SK-N-SH (cell line): ENCODE measurements around the gene MAP1LC3B. TPM values are rescaled to one million over a fixed set of nuclear protein-coding genes. Genes with fewer than 3 reads are reported as not detected.
A peak's percentile ranks its signal among the peaks of the same experiment; 100 is the strongest.

Experiments used
- CTCF ChIA-PET: fragments of 300-600, 350-600 bp; formaldehyde crosslinking; extraction: SDS; loops from one replicate; lab custom pipeline; 2021; lab: Yijun Ruan, JAX
- POLR2A ChIA-PET: fragments of 350-600 bp; sonication (Branson Sonifier 250); formaldehyde crosslinking; extraction: SDS; loops from one replicate; lab custom pipeline; 2020; ENCODE audit warnings: antibody characterized with exemption, inconsistent platforms; lab: Yijun Ruan, JAX
- DNase-seq: peaks from one replicate; pipeline ENCODE4 v3.0.0; 2012
- H2AFZ ChIP-seq: fragments of 200-600 bp; sonication (generic); 2 replicates; pipeline ENCODE4 v1.8.1; 2016; ENCODE audit warnings: antibody characterized with exemption, mild to moderate bottlenecking, low read depth
- H3F3A ChIP-seq: fragments of 200-600 bp; sonication (generic); replicated peaks from 2 replicates; pipeline ENCODE3; 2016; ENCODE audit warnings: antibody characterized with exemption, mild to moderate bottlenecking; ENCODE audit not compliant: insufficient read depth
- H3K27ac ChIP-seq, 2 experiments: fragments of 200-500 bp in 1 of 2; fragments of 200-600 bp in 1 of 2; sonication (Bioruptor generic) in 1 of 2; sonication (generic), shearing (Covaris generic) in 1 of 2; 2 replicates each; pipeline versions ENCODE4 v1.5.1 to v1.6.1; 2014 to 2016; ENCODE audit warnings: low read depth in 2 of 2, inconsistent platforms in 1 of 2, low read length in 1 of 2, mild to moderate bottlenecking in 1 of 2, mixed read lengths in 1 of 2
- H3K27me3 ChIP-seq: fragments of 200-600 bp; sonication (generic), shearing (Covaris generic); 2 replicates; pipeline ENCODE4 v1.6.1; 2016; ENCODE audit warnings: mixed run types; ENCODE audit not compliant: insufficient read depth
- H3K36me3 ChIP-seq, 2 experiments: fragments of 200-500 bp in 1 of 2; fragments of 200-600 bp in 1 of 2; sonication (Bioruptor generic) in 1 of 2; sonication (generic) in 1 of 2; replicated peaks in 1 of 2; 2 replicates each; pipeline versions ENCODE3 to v1.5.1; 2014 to 2016; ENCODE audit warnings: low read length in 1 of 2, mild to moderate bottlenecking in 1 of 2; ENCODE audit not compliant: insufficient read depth in 2 of 2, control insufficient read depth in 1 of 2
- H3K4me1 ChIP-seq, 2 experiments: fragments of 200-500 bp in 1 of 2; fragments of 200-600 bp in 1 of 2; sonication (Bioruptor generic) in 1 of 2; sonication (generic), shearing (Covaris generic) in 1 of 2; 2 replicates each; pipeline versions ENCODE4 v1.5.1 to v1.6.1; 2014 to 2016; ENCODE audit warnings: low read depth in 1 of 2, low read length in 1 of 2, mixed run types in 1 of 2; ENCODE audit not compliant: insufficient read depth in 2 of 2, control insufficient read depth in 1 of 2
- H3K4me2 ChIP-seq: fragments of 200-600 bp; sonication (generic), shearing (Covaris generic); 2 replicates; pipeline ENCODE4 v1.6.1; 2017; ENCODE audit warnings: mixed run types
- H3K4me3 ChIP-seq, 2 experiments: fragments of 200-500 bp in 1 of 2; fragments of 200-600 bp in 1 of 2; sonication (Bioruptor generic) in 1 of 2; sonication (generic), shearing (Covaris generic) in 1 of 2; 2 replicates each; pipeline versions ENCODE4 v1.5.1 to v1.8.1; 2014 to 2016; ENCODE audit warnings: low read depth in 2 of 2, inconsistent platforms in 1 of 2, low read length in 1 of 2, mild to moderate bottlenecking in 1 of 2, mixed read lengths in 1 of 2, moderate library complexity in 1 of 2
- H3K79me2 ChIP-seq: fragments of 200-600 bp; sonication (generic); 2 replicates; pipeline ENCODE4 v1.8.1; 2017; ENCODE audit warnings: mild to moderate bottlenecking; ENCODE audit not compliant: insufficient read depth
- H3K9ac ChIP-seq: fragments of 200-600 bp; sonication (generic); 2 replicates; pipeline ENCODE4 v1.6.1; 2017; ENCODE audit warnings: mixed run types
- H3K9me2 ChIP-seq: fragments of 200-600 bp; sonication (generic); 2 replicates; pipeline ENCODE4 v1.6.1; 2017; ENCODE audit warnings: mixed run types
- H3K9me3 ChIP-seq: fragments of 200-600 bp; sonication (generic); 2 replicates; pipeline ENCODE4 v1.6.1; 2017; ENCODE audit warnings: mixed run types, mild to moderate bottlenecking, moderate library complexity
- H4K20me1 ChIP-seq: fragments of 200-600 bp; sonication (generic); 2 replicates; pipeline ENCODE4 v1.6.1; 2017; ENCODE audit warnings: mild to moderate bottlenecking, mixed run types; ENCODE audit not compliant: insufficient read depth
- ELF1 ChIP-seq: IDR thresholded peaks from 2 replicates; pipeline ENCODE4 v1.4.0; 2012
- EP300 ChIP-seq, 2 experiments: IDR thresholded peaks; 2 replicates each; pipeline versions ENCODE4 v1.4.0 to v1.6.1; 2012; ENCODE audit warnings: borderline replicate concordance in 1 of 2, low read depth in 1 of 2, low read length in 1 of 2
- EZH2phosphoT487 ChIP-seq: fragments of 200-600 bp; sonication (generic); IDR thresholded peaks from 2 replicates; pipeline ENCODE4 v1.6.1; 2017; ENCODE audit warnings: low read depth, mixed run types, mild to moderate bottlenecking, antibody characterized with exemption, moderate library complexity, borderline replicate concordance
- FOSL2 ChIP-seq: IDR thresholded peaks from 2 replicates; pipeline ENCODE4 v1.4.0; 2012; ENCODE audit warnings: low read depth, mild to moderate bottlenecking, moderate library complexity, borderline replicate concordance
- FOXJ3 ChIP-seq: sonication (generic); formaldehyde crosslinking; IDR thresholded peaks from 2 replicates; pipeline ENCODE4 v1.5.1; 2020; ENCODE audit warnings: mild to moderate bottlenecking, missing genetic modification reagents
- GABPA ChIP-seq: IDR thresholded peaks from 2 replicates; pipeline ENCODE4 v1.4.0; 2012; ENCODE audit warnings: low read depth, mild to moderate bottlenecking
- GATA2 ChIP-seq: sonication (generic); formaldehyde crosslinking; IDR thresholded peaks from 2 replicates; pipeline ENCODE4 v1.5.0; 2020; ENCODE audit warnings: mild to moderate bottlenecking, missing genetic modification reagents
- MEF2A ChIP-seq: IDR thresholded peaks from 2 replicates; pipeline ENCODE4 v1.4.0; 2012; ENCODE audit warnings: low read depth, borderline replicate concordance
- MXI1 ChIP-seq: IDR thresholded peaks from 2 replicates; pipeline ENCODE4 v1.6.1; 2012; ENCODE audit warnings: mild to moderate bottlenecking, low read depth, low read length, improper control_type of control experiment
- NFIC ChIP-seq: IDR thresholded peaks from 2 replicates; pipeline ENCODE4 v1.4.0; 2012; ENCODE audit warnings: borderline replicate concordance
- NRF1 ChIP-seq: IDR thresholded peaks from 2 replicates; pipeline ENCODE4 v1.6.1; 2012; ENCODE audit warnings: low read depth, mild to moderate bottlenecking, low read length
- PBX3 ChIP-seq: IDR thresholded peaks from 2 replicates; pipeline ENCODE4; 2012
- RAD21 ChIP-seq: IDR thresholded peaks from 2 replicates; pipeline ENCODE4 v1.6.1; 2012; ENCODE audit warnings: mild to moderate bottlenecking, low read length
- RFX5 ChIP-seq: IDR thresholded peaks from 2 replicates; pipeline ENCODE4 v1.6.1; 2012; ENCODE audit warnings: mild to moderate bottlenecking, improper control_type of control experiment, low read length
- RXRA ChIP-seq: IDR thresholded peaks from 2 replicates; pipeline ENCODE4 v1.4.0; 2012; ENCODE audit warnings: low read depth, mild to moderate bottlenecking, borderline replicate concordance
- SIN3A ChIP-seq: IDR thresholded peaks from 2 replicates; pipeline ENCODE4 v1.6.1; 2012; ENCODE audit warnings: low read depth, mild to moderate bottlenecking, low read length, moderate library complexity, borderline replicate concordance
- TCF12 ChIP-seq: IDR thresholded peaks from 2 replicates; pipeline ENCODE4 v1.4.0; 2012
- USF1 ChIP-seq: IDR thresholded peaks from 2 replicates; pipeline ENCODE4 v1.4.0; 2012; ENCODE audit warnings: low read depth, borderline replicate concordance
- USF2 ChIP-seq: fragments of 150-350 bp; IDR thresholded peaks from 2 replicates; pipeline ENCODE4 v1.6.1; 2017; ENCODE audit warnings: antibody characterized with exemption, low read length, low read depth, borderline replicate concordance
- YY1 ChIP-seq: IDR thresholded peaks from 2 replicates; pipeline ENCODE4 v1.4.0; 2012; ENCODE audit warnings: low read depth, mild to moderate bottlenecking
- ZBTB33 ChIP-seq: IDR thresholded peaks from 2 replicates; pipeline ENCODE4 v1.4.0; 2012; ENCODE audit warnings: low read depth, borderline replicate concordance
- WGBS: methylation state at CpG from one replicate; pipeline ENCODE4 v1.1.6; 2017; ENCODE audit warnings: low lambda C conversion rate; 5-methylcytosine and 5-hydroxymethylcytosine counted together
- polyA plus RNA-seq, 3 experiments: library from polyadenylated mRNA; depleted of rRNA; stranded (reverse); fragments of >200 nt; gene quantifications; 2 replicates each; pipeline ENCODE4 v1.2.3, GENCODE V29; 2012

Gene MAP1LC3B
- polyA plus RNA-seq, 1 of the 3 experiments (the other 2 are of a cell fraction), result 33.7 TPM

- POLR2A ChIA-PET, result interaction anchor here (1.2 kb wide), 1 partner anchor 12 kb away, joined by 3 read pairs; the partner anchor contains the start of gene FBXO31
- peaks cover 9 to 37% of the 10 kb centered on the region in 2 experiments; a peak in 3 of 4 replicates for H3K4me1 ChIP-seq
These were observed 20.8 kb upstream of the MAP1LC3B start for GRCh38 chr16:87371261-87371866.

DNA sequence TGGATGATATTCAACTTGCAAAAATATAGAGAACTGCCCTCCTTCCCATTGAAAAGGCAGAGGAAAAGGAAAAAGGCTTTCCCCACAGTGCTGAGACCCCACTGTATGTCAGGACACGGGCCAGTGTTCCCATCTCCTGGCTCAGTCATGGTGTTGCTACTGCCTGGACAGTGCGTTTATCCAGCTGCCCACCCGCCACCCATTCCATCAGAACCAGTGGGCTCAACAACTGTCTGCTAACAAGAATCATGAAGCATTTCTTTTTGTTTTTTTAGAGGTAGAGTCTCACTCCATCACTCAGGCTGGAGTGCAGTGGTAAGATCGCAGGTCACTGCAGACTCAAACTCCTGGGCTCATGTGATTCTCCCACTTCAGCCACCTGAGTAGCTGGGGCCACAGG lies 19.8 kb upstream of the MAP1LC3B start:
- CTCF ChIA-PET, result interaction anchor here (0.9 kb wide), 1 partner anchor 10 kb away, joined by 3 read pairs; no protein-coding TSS in a partner anchor
- POLR2A ChIA-PET, result no interaction called here
- DNase-seq, result no peak
- Histone ChIP-seq H3K4me3 (no peak overlapping the region), H3K4me1 (peaks cover 9 to 35% of the 10 kb centered on the region in 2 experiments; a peak in 3 of 4 replicates), H3K9ac (no peak overlapping the region), H3K27ac (no peak overlapping the region), H2AFZ (no peak overlapping the region), H3F3A (no peaks in the 10 kb centered on the region), H3K27me3 (no peaks in the 10 kb centered on the region), H3K9me2 (no peaks in the 10 kb centered on the region), H3K36me3 (no peaks in the 10 kb centered on the region), H3K9me3 (no peaks in the 10 kb centered on the region), H3K4me2 (no peak overlapping the region), H3K79me2 (peaks cover 90% of the 10 kb centered on the region), H4K20me1 (peaks cover 54% of the 10 kb centered on the region)
- WGBS, result 95% methylated on average over 4 of the region's 4 CpGs
- no peak for TF ChIP-seq EZH2phosphoT487
- no peak for TF ChIP-seq GATA2 (CRISPR knock-in tag)
- TF ChIP-seq NFIC, result no peak
- no peak for TF ChIP-seq USF2
- TF ChIP-seq MEF2A, result no peak
- no peak for TF ChIP-seq NRF1
- TF ChIP-seq USF1, result no peak
- TF ChIP-seq RFX5, result no peak
- no peak for TF ChIP-seq ELF1
- TF ChIP-seq TCF12, result no peak
- TF ChIP-seq EP300 (IDR thresholded peaks at IDR 0.05; ENCODE audit: borderline replicate concordance in 1 of 2, low read depth in 1 of 2, low read length in 1 of 2), result no peak
- no peak for TF ChIP-seq MXI1
- TF ChIP-seq GABPA, result no peak
- TF ChIP-seq SIN3A, result no peak

More at GRCh38 chr16:87371261-87371866, 20.8 kb upstream of the MAP1LC3B start:
- H3K9ac ChIP-seq, result no peak overlapping the region
- H3K36me3 ChIP-seq, result no peaks in the 10 kb centered on the region
- CTCF ChIA-PET, result interaction anchor here (2.8 kb wide), 1 partner anchor 47 kb away, joined by 8 read pairs; no protein-coding TSS in a partner anchor
- H3K27ac ChIP-seq, result peak overlapping the region in 1 of 2 experiments; percentile 69; a peak in 2 of 4 replicates
- DNase-seq, result peak; percentile 76
- TF ChIP-seq RXRA, result no peak
- TF ChIP-seq FOXJ3 (CRISPR knock-in tag), result no peak
- TF ChIP-seq YY1, result no peak
- TF ChIP-seq MXI1, result no peak
- no peak for TF ChIP-seq FOSL2
- TF ChIP-seq RAD21, result no peak
- TF ChIP-seq ZBTB33, result no peak
- no peak for TF ChIP-seq NRF1
- no peak for TF ChIP-seq PBX3
- TF ChIP-seq MEF2A, result no peak
- no peaks in the 10 kb centered on the region for H3F3A ChIP-seq
- peaks cover 90% of the 10 kb centered on the region for H3K79me2 ChIP-seq
- H3K4me3 ChIP-seq, result no peak overlapping the region
- peaks cover 54% of the 10 kb centered on the region for H4K20me1 ChIP-seq
- H2AFZ ChIP-seq, result no peak overlapping the region
- no peaks in the 10 kb centered on the region for H3K27me3 ChIP-seq
- H3K9me3 ChIP-seq, result no peaks in the 10 kb centered on the region
- H3K9me2 ChIP-seq, result no peaks in the 10 kb centered on the region
- 71% methylated on average over 17 of the region's 20 CpGs for WGBS
- H3K4me2 ChIP-seq, result no peak overlapping the region
